Endothelial cell (in vitro differentiated cells): ENCODE results near the gene RAD23A. TPM values are rescaled to one million over a fixed set of nuclear protein-coding genes. Genes with fewer than 3 reads are reported as not detected.
A peak's percentile ranks its signal among the peaks of the same experiment; 100 is the strongest.
"Not testable (repeated sequence)": the region's sequence is repeated elsewhere in the genome, so short reads cannot be mapped to it uniquely, and the experiment has no call there.

Experiments
- DNase-seq: peaks from one replicate; pipeline ENCODE4 v3.0.0; 2021; ENCODE audit warnings: low spot score
- H3K27ac Mint-ChIP-seq: one replicate; pipeline ENCODE4 v1.8.0; 2021; ENCODE audit warnings: mixed read lengths, inconsistent platforms; ENCODE audit not compliant: unreplicated experiment
- H3K27me3 Mint-ChIP-seq: one replicate; pipeline ENCODE4 v1.8.0; 2021; ENCODE audit warnings: mild to moderate bottlenecking, moderate library complexity, mixed read lengths, inconsistent platforms; ENCODE audit not compliant: unreplicated experiment
- H3K36me3 Mint-ChIP-seq: one replicate; pipeline ENCODE4 v1.8.0; 2021; ENCODE audit warnings: mild to moderate bottlenecking, low read depth, mixed read lengths, inconsistent platforms; ENCODE audit not compliant: unreplicated experiment
- H3K4me1 Mint-ChIP-seq: one replicate; pipeline ENCODE4 v1.8.0; 2021; ENCODE audit warnings: mild to moderate bottlenecking, mixed read lengths, inconsistent platforms; ENCODE audit not compliant: unreplicated experiment
- H3K4me3 Mint-ChIP-seq: one replicate; pipeline ENCODE4 v1.8.0; 2021; ENCODE audit warnings: mild to moderate bottlenecking, mixed read lengths, inconsistent platforms; ENCODE audit not compliant: unreplicated experiment
- H3K9me3 Mint-ChIP-seq: one replicate; pipeline ENCODE4 v1.8.0; 2021; ENCODE audit warnings: mixed read lengths, inconsistent platforms; ENCODE audit not compliant: unreplicated experiment
- total RNA-seq: library from RNA; stranded (reverse); fragmentation: NEBNext Ultra II Directional; extraction: Animal tissue kit (Norgen Biotek cat#: 25700); gene quantifications from one replicate; pipeline ENCODE4 v1.2.1, GENCODE V29; 2021; ENCODE audit not compliant: unreplicated experiment
- TF ChIP-seq, protein P1 (sequence below): fragments of 200-600 bp; sonication (generic); IDR thresholded peaks from one replicate; pipeline ENCODE4 v1.5.0; 2021; ENCODE audit warnings: antibody characterized with exemption; ENCODE audit not compliant: unreplicated experiment

RAD23A gene
- total RNA-seq, 1 donor from 2014 or later: 44.7 TPM

DNA sequence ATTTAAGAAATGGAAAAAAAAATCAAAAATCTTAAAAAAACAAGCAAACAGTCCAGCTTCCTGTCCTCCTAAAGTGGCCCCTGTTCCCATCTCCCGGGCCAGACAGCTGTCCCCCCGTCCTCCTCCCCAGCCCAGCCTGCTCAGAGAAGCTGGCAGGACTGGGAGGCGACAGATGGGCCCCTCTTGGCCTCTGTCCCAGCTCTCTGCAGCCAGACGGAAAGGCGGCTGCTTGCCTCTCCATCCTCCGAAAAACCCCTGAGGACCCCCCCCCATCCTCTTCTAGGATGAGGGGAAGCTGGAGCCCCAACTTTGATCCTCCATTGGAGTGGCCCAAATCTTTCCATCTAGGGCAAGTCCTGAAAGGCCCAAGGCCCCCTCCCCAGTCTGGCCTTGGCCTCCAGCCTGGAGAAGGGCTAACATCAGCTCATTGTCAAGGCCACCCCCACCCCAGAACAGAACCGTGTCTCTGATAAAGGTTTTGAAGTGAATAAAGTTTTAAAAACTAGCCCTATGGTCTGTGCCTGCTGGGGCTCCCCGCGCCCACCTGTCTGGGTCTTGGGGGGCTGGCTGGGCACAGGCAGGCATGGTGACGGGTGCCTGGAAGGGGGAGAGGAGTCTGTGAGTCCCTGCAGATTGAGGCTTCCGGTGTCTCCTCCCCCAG lies 7.6 kb downstream of the RAD23A start:
- Mint-ChIP-seq H3K36me3 (peaks cover 36% of the 10 kb centered on the region), H3K27ac (no peak overlapping the region)
- TF ChIP-seq, protein P1, sequence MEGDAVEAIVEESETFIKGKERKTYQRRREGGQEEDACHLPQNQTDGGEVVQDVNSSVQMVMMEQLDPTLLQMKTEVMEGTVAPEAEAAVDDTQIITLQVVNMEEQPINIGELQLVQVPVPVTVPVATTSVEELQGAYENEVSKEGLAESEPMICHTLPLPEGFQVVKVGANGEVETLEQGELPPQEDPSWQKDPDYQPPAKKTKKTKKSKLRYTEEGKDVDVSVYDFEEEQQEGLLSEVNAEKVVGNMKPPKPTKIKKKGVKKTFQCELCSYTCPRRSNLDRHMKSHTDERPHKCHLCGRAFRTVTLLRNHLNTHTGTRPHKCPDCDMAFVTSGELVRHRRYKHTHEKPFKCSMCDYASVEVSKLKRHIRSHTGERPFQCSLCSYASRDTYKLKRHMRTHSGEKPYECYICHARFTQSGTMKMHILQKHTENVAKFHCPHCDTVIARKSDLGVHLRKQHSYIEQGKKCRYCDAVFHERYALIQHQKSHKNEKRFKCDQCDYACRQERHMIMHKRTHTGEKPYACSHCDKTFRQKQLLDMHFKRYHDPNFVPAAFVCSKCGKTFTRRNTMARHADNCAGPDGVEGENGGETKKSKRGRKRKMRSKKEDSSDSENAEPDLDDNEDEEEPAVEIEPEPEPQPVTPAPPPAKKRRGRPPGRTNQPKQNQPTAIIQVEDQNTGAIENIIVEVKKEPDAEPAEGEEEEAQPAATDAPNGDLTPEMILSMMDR: no peak

DNA sequence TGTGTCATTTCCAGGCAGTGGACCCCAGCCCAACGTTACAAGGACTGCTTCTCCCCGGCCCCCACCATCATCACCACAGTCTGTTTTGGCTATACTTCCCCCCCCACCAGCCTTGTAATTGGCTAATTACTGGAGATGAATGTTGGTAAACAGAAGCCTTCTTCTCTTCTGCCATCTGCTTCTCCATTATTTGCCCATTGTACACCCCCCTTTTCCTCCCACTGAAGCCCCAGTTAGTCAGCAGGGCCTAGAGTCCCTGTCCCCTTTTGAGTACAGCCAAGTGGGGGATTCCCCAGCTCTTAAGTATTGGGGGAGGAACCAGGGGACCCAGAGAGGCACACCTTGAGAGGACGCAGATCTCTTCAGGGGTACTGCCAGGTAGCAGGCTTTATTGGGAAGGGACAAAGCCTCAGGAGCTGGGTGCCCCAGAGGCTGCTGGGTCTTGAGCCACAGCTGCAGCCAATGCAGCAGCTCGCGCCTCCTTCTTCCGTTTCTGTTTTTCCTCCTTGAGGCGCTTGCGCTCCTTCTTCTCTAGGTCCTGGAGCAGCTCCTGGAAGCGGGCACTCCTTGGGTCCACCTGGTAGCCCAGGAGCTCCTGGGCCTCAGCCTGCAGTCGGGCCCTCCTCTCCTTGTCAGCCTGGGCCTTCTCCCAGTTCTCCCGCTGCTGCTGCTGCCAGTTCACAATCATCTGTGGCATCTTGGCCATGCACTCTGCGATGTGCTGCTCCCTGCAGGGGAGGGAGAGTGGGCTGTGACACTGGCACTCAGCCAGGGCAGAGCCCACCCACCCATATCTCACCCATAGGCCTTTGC lies 8.3 kb downstream of the RAD23A start:
- H3K9me3 Mint-ChIP-seq: no peaks in the 10 kb centered on the region

More for the DNA sequence above, 7.6 kb downstream of the RAD23A start:
- peaks cover 12% of the 10 kb centered on the region for H3K27me3 Mint-ChIP-seq
- no peak for DNase-seq
- no peak overlapping the region for H3K4me3 Mint-ChIP-seq
- no peaks in the 10 kb centered on the region for H3K9me3 Mint-ChIP-seq
- peaks cover 11% of the 10 kb centered on the region for H3K4me1 Mint-ChIP-seq

DNA sequence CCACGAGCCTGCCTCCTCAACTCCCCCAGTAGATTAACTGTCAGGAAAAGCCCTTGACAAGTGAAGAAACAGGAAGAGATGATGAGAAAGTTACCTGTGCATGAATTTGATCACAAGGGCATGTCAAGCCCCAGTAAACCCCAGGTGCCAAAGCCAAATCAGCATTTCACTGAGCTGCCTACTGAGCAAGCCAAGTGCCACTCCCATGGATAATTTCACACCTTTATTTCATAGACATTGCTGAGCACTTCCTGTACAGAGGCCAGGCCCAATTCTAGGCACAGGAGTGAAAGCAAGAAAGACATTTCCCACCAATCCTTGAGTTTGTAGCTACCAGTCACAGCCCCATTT lies 8.9 kb downstream of the RAD23A start:
- Mint-ChIP-seq H3K4me1 (peaks cover 11% of the 10 kb centered on the region), H3K4me3 (peak overlapping the region; percentile 49), H3K27ac (no peak overlapping the region), H3K27me3 (peaks cover 12% of the 10 kb centered on the region), H3K9me3 (no peaks in the 10 kb centered on the region), H3K36me3 (peaks cover 36% of the 10 kb centered on the region)
- no peak for DNase-seq
- TF ChIP-seq, protein P1: no peak

More for the DNA sequence above, 8.3 kb downstream of the RAD23A start:
- Mint-ChIP-seq H3K4me3 (peak overlapping the region; percentile 49), H3K27me3 (peaks cover 12% of the 10 kb centered on the region), H3K27ac (no peak overlapping the region), H3K4me1 (peaks cover 11% of the 10 kb centered on the region), H3K36me3 (peaks cover 36% of the 10 kb centered on the region)
- TF ChIP-seq, protein P1: no peak
- DNase-seq: no peak

DNA sequence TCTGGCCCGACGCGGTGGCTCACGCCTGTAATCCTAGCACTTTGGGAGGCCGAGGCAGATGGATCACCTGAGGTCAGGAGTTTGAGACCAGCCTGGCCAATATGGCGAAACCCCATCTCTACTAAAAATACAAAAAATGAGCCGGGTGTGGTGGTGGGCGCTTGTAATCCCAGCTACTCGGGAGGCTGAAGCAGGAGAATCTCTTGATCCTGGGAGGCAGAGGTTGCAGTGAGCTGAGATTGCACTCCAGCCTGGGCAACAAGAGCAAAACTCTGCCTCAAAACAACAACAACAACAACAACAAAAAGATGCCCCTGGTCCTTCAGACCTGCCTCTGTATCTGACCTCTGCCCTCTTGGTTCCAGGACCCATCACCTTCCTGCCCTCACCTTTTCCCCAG lies 9.9 kb downstream of the RAD23A start:
- H3K9me3 Mint-ChIP-seq, DNase-seq, H3K27me3 Mint-ChIP-seq: not testable (repeated sequence)
- peaks cover 26% of the 10 kb centered on the region for H3K36me3 Mint-ChIP-seq
- peaks cover 11% of the 10 kb centered on the region for H3K4me1 Mint-ChIP-seq
- peak overlapping the region; percentile 89 for H3K4me3 Mint-ChIP-seq
- peak overlapping the region; percentile 53 for H3K27ac Mint-ChIP-seq

DNA sequence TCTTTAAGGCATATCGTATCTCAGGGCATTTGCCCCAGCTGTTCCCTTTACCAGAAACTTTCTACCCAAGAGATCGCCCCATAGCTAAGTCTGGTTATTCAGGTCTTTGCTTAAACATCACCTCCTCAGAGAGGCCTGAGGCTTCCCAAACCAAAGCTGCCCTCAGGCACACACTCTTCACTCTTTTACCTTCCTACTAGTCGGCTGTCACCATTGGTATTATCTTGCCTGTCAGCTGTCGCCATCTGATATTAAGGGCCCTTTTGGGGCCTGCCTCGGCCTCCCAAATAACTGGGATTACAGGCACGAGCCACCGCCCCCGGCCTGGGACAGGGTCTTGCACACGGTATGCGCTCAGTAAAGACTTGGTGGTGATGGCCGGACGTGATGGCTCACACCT lies 10.3 kb downstream of the RAD23A start:
- TF ChIP-seq, protein P1: no peak
- Mint-ChIP-seq H3K27ac (peak overlapping the region; percentile 53), H3K27me3 (peaks cover 12% of the 10 kb centered on the region), H3K4me1 (peaks cover 11% of the 10 kb centered on the region), H3K4me3 (peak overlapping the region; percentile 89), H3K36me3 (peaks cover 23% of the 10 kb centered on the region), H3K9me3 (no peaks in the 10 kb centered on the region)
- DNase-seq: no peak
